OCI-LY7 (cell line): Measurements from ENCODE around the gene AFF3.

Experiments used
- CTCF ChIP-seq: fragments of 200-600 bp; sonication (generic); conservative IDR thresholded peaks from 2 replicates; pipeline ENCODE4 v1.5.1; 2014; ENCODE audit warnings: mild to moderate bottlenecking, antibody characterized with exemption, low read length, moderate library complexity, mixed read lengths
- EZH2phosphoT487 ChIP-seq: fragments of 200-600 bp; sonication (generic); IDR thresholded peaks from 2 replicates; pipeline ENCODE4 v1.6.1; 2018; ENCODE audit warnings: low read depth, borderline replicate concordance, mild to moderate bottlenecking, mixed run types, antibody characterized with exemption, low read length, moderate library complexity, mixed read lengths

DNA sequence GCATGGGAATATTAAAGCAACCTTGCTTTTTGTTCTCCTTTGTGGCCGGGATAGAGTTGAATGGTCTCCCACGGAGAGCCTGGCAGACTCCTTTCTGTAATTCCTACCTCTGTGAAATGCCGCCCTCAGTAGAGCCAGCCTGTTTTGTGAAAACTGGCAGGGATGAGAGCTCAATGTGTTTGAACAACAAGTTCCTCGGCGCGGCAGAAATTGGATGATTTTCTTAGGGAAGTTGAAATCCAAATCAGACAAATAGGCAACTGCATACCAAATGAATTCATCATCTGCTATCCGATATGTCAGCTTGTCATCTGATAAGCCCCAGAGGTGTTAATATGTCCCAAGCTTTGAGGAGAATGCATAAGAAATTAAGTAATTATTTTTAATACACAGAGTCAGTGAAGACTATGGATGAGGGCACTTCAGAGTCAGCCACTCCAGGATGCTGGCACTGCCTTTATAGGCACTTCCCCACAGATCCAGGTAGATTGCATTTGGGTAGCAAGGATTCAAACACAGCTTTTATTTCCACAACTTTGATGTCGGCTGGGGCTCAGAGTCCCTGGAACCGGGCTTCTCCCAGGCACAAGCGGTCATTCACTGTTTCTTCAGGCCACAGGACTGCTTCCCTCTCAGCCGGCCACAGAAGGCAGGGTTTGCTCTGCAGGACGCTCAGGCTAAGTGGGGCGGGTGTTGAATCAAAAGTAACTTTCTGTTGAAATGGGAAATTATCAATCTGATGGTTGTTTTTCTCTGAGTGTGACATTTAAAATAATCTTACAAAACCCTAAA lies 569.8 kb downstream of the AFF3 start:
- TF ChIP-seq EZH2phosphoT487, result no peak
- no peak for TF ChIP-seq CTCF
